SH-SY5Y (cell line): ENCODE data around the gene TLL1.

ENCODE experiments used
- GATA2 ChIP-seq: IDR thresholded peaks from 2 replicates; pipeline ENCODE4 v1.6.1; 2011; ENCODE audit warnings: mild to moderate bottlenecking, low read depth, low read length
- GATA3 ChIP-seq: IDR thresholded peaks from 2 replicates; pipeline ENCODE4 v1.6.1; 2011; ENCODE audit warnings: low read depth, mild to moderate bottlenecking, low read length, moderate library complexity

GRCh38 chr4:166021617-166022016, 148.6 kb downstream of the TLL1 start:
- TF ChIP-seq GATA2: no peak
- no peak for TF ChIP-seq GATA3
